Fibroblast of lung (primary cell): ENCODE data around the gene DNAH1.

Experiments
- EZH2 ChIP-seq: IDR thresholded peaks from 2 replicates; pipeline ENCODE4 v1.5.1; 2012; ENCODE audit warnings: low read length, control low read depth, mild to moderate bottlenecking; ENCODE audit errors: missing control alignments
- TF ChIP-seq, protein P1 (sequence below), 2 donors: IDR thresholded peaks in 1 of 2; conservative IDR thresholded peaks in 1 of 2; 1 replicate in 1 of 2; 2 replicates in 1 of 2; pipeline ENCODE4 v1.5.1; 2011 to 2012; ENCODE audit warnings: low read length in 2 of 2, control low read depth in 1 of 2, inconsistent platforms in 1 of 2, low read depth in 1 of 2, mild to moderate bottlenecking in 1 of 2

GRCh38 chr3:52278510-52279069 is 37.5 kb upstream of the DNAH1 start, which contains the start of gene WDR82:
- TF ChIP-seq, protein P1, sequence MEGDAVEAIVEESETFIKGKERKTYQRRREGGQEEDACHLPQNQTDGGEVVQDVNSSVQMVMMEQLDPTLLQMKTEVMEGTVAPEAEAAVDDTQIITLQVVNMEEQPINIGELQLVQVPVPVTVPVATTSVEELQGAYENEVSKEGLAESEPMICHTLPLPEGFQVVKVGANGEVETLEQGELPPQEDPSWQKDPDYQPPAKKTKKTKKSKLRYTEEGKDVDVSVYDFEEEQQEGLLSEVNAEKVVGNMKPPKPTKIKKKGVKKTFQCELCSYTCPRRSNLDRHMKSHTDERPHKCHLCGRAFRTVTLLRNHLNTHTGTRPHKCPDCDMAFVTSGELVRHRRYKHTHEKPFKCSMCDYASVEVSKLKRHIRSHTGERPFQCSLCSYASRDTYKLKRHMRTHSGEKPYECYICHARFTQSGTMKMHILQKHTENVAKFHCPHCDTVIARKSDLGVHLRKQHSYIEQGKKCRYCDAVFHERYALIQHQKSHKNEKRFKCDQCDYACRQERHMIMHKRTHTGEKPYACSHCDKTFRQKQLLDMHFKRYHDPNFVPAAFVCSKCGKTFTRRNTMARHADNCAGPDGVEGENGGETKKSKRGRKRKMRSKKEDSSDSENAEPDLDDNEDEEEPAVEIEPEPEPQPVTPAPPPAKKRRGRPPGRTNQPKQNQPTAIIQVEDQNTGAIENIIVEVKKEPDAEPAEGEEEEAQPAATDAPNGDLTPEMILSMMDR (conservative IDR thresholded peaks at IDR 0.05 in 1 of 2, IDR thresholded peaks at IDR 0.05 in 1 of 2; ENCODE audit: low read depth in 1 of 2, low read length in 2 of 2), result peak; percentile 38 to 56
- TF ChIP-seq EZH2, result no peak
